HG03064 (cell line): ENCODE data around the gene ACSF3.

Experiments
- ATAC-seq: cut with Tn5 transposase; IDR thresholded peaks from one replicate; pipeline ENCODE4 v1.9.1; 2021; ENCODE audit warnings: low read depth; ENCODE audit not compliant: unreplicated experiment

The ACSF3 gene

GRCh38 chr16:89120921-89121351, 27.3 kb downstream of the ACSF3 start:
- no peak for ATAC-seq

DNA sequence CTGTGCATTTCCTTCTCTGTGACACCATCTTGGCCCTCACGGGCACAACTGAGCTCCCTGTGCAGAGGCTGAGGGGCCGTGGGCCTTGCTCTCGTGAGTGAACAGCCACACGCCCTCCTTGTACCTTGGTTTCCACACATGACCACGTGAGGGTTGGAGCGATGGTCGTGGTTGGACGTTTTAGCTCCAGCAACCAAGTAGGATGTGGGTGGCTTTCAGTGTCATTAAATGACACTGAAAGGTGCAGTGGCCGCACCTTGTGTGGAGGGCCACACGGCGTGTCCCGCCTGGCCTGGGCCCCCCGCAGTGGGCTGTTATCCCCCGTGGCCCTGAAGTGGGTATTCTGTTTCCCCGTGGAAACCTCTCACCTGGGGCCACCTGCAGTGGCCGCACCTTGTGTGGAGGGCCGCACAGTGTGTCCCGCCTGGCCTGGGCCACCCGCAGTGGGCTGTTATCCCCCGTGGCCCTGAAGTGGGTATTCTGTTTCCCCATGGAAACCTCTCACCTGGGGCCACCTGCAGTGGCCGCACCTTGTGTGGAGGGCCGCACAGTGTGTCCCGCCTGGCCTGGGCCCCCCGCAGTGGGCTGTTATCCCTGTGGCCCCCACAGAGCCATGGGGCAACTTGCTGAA, 28.2 kb downstream of the ACSF3 start:
- no peak for ATAC-seq

GRCh38 chr16:89122322-89122851, 28.7 kb downstream of the ACSF3 start:
- no peak for ATAC-seq

DNA sequence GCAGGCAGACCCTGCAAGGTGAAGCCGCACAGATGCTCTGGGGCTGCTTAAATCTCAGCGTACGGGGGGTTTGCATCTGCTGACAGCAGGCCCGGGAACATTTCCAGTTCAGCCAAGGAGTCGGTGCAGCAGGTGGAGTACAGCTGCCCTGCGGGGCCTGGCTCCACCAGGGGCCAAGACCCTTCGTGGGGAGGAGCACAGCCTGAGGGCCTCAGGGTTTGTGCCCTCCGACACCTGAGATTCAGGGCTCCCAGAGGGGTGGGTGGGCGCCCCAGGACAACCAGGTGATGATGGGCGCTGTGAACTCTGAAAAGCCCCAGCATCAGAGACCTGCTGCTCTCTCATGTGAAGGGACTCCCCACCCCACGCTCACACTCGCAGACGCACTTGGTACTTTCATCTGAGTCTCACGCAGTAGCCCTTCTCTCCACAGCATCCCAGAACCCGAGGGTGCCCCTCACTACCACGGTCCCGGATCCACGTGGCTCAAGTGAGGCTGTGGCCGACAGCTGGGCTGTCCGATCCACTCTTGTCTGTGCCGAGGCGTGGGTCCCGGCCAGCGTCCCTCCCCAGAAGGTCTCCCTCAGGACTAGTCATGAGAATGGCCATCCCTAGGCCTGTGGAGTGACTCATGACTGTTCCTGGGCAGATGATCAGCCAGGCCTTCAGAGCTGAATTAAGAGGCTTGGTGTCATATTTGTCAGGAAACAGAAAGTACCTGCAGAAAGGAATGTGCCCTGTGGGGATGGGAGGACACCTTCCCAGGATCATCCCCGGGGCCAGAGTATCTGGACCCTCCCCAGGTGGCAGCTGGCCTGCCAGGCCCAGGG, 29.6 kb downstream of the ACSF3 start:
- no peak for ATAC-seq

GRCh38 chr16:89123831-89124100, 30.1 kb downstream of the ACSF3 start:
- no peak for ATAC-seq

- no peak for ATAC-seq
Observed at GRCh38 chr16:89129378-89129777, 35.7 kb downstream of the ACSF3 start.

DNA sequence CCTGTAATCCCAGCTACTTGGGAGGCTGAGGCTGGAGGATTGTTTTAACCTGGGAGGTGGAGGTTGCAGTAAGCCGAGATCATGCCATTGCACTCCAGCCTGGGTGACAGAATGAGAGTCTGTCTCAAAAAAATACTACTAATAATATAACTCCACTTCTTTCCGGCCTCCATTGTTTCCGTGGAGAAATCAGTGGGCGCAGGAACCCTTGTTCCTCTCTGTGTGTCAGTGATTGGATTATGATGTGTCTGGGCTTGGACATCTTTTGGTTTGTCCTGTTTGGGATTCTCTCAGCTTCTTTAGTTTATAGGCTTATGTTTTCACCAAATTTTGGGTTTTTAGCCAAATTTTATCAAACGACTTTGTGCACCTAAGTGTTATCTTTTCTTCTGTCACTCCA, 36.8 kb downstream of the ACSF3 start:
- ATAC-seq: no peak

DNA sequence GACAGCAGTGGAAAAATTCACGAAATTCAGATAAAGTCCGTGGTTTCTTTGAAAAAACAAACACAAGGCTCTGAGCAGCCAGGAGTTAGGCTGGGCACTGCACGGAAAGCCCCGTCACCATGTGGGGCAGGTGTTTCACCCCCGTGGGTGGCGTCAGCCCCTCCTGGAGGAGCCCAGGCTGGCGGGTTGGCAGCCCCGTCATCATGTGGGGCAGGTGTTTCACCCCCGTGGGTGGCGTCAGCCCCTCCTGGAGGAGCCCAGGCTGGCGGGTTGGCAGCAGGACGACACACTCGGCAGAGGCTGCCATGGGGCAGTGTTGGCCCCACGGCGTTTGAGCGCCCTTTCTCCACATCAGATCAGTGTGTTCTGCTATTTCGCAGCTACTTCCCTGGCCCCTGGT, 38.1 kb downstream of the ACSF3 start:
- ATAC-seq: no peak

DNA sequence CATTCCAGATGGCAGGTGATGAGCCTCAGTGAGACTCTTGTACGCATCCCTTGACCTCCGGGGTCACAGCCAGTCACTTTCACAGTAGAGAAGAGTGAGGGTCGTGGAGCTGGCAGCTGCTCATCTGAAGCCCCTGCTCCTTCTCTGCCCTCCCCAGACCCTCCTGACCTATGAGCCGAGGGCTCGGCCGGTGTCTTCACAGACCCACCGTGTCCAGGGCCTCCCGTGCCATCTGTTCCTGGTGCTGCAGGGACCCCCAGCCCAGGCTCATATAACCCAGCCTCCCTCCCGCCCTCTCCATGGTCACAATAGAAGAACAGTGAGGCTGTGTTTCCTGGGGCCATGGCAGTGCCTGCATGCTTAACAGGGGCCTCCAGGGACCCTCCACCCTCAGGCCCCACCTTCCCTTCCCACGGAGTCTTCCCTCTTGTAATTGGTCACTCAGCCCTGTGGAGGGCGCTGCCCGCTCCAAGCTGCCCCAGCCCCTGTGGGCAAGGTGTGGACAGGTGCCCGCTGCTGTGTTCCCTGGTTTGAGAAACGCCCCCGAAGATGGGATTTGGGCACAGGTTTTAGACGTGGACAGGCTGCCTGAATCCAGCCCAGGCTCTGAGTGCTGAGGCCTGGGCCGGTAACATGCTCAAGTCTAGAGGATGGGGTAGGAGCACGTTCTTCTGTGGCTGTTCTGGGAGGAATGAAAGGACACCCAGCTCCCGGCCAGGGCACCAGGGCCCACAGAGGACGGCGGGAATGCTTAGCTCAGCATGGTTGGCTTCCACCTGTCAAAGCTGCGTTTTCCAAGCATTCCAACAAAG, 38.7 kb downstream of the ACSF3 start:
- no peak for ATAC-seq

GRCh38 chr16:89133457-89134127, 39.9 kb downstream of the ACSF3 start:
- ATAC-seq: no peak

- ATAC-seq: no peak
Observed at GRCh38 chr16:89134269-89134668, 40.6 kb downstream of the ACSF3 start.

DNA sequence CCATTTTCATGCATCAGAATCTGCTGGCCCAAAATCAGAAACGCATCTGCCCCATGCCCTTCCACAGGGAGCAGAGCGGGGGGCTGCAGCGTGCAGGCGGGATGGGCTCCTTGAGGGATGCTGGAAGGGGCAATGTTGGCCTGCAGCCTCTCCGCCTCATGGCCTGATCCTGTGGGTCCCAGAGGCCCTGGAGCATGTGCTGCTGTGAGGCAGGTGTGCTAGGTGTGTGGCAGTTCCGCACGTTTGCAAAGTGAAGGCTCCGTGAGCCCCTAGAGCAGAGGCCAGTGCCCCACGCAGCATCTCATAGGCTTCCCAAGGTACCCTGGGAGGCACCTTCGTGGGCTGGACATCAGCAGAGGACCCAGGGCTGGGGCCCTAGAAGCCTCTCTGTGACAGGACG, 41.5 kb downstream of the ACSF3 start:
- ATAC-seq: no peak

GRCh38 chr16:89135971-89136765, 42.5 kb downstream of the ACSF3 start:
- no peak for ATAC-seq

DNA sequence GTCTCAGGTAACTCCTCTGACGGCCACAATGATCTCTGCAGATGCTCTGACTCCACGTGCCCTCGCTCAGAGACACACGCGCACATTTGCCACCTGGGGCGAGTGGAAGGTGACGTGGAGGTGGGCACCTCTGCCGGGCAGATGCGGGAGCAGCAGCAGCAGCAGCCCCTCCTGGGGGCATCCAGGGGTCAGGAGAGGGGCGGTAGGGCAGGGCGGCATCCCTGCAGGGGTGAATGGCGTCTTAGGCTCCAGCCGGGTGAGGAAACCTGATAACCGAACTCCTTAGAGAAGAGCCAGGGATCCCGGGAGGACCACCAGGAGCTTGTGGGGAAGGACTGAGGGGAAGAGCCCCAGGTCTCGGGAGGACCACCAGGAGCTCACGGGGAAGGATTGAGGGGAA, 43.3 kb downstream of the ACSF3 start:
- no peak for ATAC-seq

DNA sequence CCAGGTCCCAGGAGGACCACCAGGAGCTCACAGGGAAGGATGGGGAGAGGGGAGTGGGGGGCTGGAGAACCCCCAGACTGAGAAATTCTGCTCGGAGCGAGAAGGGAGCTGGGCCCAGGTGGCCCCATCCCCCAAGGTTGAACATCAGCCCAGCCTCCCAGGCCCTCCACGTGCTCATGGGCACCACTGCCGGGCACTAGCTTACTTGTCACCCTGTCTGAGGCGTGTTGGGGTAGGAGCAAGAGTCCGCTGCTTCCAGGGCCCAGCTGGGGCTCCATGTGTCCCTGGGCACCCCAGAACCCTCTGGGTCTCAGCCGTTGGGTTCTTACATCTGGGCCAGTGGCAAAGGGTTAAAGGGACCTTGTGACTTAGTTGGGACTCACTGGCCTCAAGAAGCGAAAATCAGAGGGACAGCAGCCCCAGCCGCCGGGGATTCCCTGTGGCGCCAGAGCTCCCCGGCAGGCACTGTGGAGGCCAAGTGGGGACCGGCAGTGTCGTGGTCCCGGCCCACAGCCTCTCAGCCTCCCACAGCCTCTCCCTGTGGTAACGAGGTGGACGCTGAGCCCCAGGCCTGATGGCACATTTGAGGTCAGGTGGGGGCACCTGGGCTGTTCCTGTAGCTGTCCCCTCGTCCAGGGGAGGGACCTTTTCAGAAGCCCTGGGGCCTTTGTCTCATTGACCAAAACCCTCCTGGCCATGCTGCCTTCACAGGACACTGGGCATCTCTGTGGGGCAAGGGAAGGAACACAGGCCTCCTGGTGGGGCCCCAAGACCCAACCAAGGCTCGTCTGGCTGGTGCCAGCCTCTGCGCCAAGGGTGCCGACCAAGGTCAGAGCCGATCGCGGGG, 44.2 kb downstream of the ACSF3 start:
- ATAC-seq: no peak

- ATAC-seq: no peak
Observed at GRCh38 chr16:89138513-89138795, 44.8 kb downstream of the ACSF3 start.

DNA sequence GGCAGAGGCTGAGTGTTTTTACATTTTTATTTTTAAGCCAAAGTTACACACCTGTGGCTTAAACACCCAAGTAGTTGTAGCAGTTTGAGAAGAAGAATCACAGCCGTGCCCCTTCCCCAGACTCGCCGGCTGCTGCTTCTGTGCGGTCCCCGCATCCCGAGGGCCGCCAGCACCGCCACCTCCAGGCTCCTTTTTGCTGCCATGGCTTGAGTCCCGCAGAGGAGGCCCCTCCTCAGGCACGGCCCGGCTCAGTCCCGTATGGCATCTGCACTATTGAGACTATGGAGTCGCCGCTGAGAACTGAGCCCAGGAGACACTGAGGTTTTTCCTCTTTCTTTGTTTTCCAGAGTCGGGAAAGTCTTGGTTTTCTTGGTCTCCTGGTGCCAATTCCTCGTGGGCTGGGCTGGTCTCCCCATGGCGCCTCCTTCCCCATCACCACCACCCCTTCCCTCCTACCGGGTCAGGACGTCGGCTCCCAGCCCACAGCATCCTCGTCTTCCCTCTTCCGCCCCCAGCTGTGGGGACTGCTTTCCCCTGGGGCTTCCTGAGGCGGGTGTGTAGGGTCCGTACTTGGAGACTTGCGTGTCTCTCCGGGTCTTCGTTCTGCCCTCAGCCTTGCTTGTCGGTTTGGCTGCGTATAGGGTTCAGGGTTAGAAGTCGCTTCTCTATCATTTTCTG, 45.3 kb downstream of the ACSF3 start:
- ATAC-seq: no peak

- ATAC-seq: no peak
Observed at GRCh38 chr16:89139907-89140361, 46.3 kb downstream of the ACSF3 start.

DNA sequence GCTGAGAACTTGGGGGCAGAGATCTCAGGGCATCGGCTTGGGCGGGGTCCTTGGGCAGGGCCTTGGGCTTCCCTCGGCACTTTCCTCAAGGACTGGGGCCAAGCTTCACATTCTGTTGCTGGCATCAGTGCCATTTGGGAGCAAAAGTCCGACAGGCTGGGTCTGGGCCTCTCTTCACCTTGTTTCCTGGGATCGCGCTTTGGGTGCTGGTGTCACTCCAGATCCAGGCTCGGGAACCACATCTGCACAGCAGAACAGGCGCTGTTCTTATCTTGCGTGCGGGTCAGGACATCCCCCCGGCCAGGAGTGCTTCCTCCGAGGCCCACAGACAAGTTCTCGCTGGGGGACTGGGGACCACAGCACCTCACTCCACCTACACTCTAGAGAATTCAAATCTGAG, 46.7 kb downstream of the ACSF3 start:
- no peak for ATAC-seq
